ENCODE measurements around the gene ANKRD52. TPM values are rescaled to one million over a fixed set of nuclear protein-coding genes. Genes with fewer than 3 reads are reported as not detected.
"Not testable (repeated sequence)": the region's sequence is repeated elsewhere in the genome, so short reads cannot be mapped to it uniquely, and the experiment has no call there.

Gene ANKRD52
- total RNA-seq, 2 donors from 2014 or later: 46.7 to 50.7 TPM

DNA sequence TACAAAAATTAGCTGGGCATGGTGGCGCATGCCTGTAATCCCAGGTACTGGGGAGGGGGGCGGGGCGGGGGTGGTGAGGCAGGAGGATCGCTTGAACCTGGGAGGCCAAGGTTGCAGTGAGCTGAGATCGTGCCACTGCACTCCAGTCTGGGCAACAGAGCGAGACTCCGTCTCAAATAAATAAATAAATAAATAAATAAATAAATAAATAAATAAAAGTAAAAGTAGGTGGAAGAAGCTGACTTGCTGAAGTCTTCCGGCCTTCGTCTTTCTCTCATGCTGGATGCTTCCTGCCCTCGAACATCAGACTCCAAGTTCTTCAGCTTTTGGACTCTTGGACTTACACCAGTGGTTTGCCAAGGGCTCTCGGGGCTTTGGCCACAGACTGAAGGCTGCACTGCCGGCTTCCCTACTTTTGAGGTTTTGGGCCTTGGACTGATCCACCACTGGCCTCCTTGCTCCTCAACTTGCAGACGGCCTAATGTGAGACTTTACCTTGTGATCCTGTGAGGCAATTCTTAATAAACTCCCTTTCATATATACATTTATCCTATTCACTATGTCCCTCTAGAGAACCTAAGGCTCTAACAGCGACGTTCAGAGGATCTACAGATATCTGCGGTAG, 8.0 kb upstream of the ANKRD52 start:
- ATAC-seq (replicated peaks in 1 of 2); H3K36me3 Mint-ChIP-seq (ENCODE audit: insufficient read depth in 2 of 2); H3K9me3 Mint-ChIP-seq; H3K27me3 Mint-ChIP-seq (ENCODE audit: low read depth); DNase-seq: not testable (repeated sequence)
- Mint-ChIP-seq H3K4me1 (ENCODE audit: low read depth) (peaks cover 16% of the 10 kb centered on the region), H3K4me3 (peak overlapping the region; percentile 97 to 98), H3K27ac (peak overlapping the region; percentile 95)

DNA sequence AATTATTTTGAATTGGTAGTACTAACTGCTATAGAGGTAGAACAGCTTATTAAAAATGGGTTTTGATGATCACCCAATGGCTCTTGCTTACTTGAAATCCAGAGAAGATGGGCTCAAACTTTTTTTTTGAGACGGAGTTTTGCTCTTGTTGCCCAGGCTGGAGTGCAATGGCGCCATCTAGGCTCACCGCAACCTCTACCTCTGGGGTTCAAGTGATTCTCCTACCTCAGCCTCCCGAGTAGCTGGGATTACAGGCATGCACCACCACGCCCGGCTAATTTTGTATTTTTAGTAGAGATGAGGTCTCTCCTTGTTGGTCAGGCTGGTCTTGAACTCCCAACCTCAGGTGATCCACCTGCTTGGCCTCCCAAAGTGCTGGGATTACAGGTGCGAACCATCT, 4.8 kb upstream of the ANKRD52 start:
- not testable (repeated sequence) for H3K9me3 Mint-ChIP-seq; H3K27ac Mint-ChIP-seq; H3K4me3 Mint-ChIP-seq; ATAC-seq (replicated peaks in 1 of 2); H3K27me3 Mint-ChIP-seq (ENCODE audit: low read depth); H3K36me3 Mint-ChIP-seq (ENCODE audit: insufficient read depth in 2 of 2)
- DNase-seq: peak in 1 of 2 donors; percentile 14
- H3K4me1 Mint-ChIP-seq (ENCODE audit: low read depth): peaks cover 19% of the 10 kb centered on the region

DNA sequence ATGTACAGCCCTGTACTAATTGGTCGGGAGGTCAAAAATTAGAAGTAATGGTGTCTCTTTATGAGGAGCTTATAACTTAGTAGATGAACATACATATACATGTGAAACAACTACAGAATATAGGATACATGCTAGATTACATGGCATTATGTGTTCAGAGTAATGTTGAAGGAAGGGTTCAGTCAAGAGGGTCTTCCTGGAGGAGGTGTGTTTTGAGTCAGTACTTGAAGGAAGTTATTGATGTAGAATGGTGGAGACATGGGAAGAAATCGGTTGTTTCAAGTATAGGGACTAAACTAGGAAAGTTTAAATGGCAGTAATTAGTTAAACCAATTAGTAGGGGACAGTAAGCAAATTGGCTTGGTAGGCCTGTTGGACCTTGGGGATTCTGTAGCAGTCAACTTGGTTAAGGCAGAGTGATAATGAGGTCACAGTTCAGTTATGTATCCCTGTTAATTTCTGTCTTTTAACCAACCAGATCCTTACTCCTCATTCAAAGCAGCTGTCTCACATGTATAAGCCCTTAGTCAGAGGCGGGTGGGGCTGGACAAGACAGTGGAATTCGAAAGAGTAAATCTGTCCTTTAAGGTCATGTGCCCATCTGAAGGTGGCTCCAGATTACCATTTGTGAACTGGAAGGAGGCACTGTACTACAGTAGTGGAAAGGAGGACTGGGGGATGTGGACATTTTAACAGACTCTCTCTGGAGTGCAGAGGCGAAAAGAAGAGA, 3.5 kb upstream of the ANKRD52 start:
- DNase-seq (no peak), ATAC-seq (replicated peaks in 1 of 2) (no peak)
- Mint-ChIP-seq H3K9me3 (no peaks in the 10 kb centered on the region), H3K27me3 (ENCODE audit: low read depth) (no peaks in the 10 kb centered on the region), H3K4me3 (no peak overlapping the region), H3K27ac (no peak overlapping the region), H3K36me3 (ENCODE audit: insufficient read depth in 2 of 2) (no peaks in the 10 kb centered on the region), H3K4me1 (ENCODE audit: low read depth) (peaks cover 19% of the 10 kb centered on the region)

GRCh38 chr12:56260921-56261320, 2.7 kb upstream of the ANKRD52 start:
- no peaks in the 10 kb centered on the region for H3K9me3 Mint-ChIP-seq

GRCh38 chr12:56260380-56260779, 2.2 kb upstream of the ANKRD52 start:
- Mint-ChIP-seq H3K27me3 (ENCODE audit: low read depth) (no peaks in the 10 kb centered on the region), H3K4me1 (ENCODE audit: low read depth) (peaks cover 23% of the 10 kb centered on the region), H3K36me3 (ENCODE audit: insufficient read depth in 2 of 2) (peaks cover 0 to 3% of the 10 kb centered on the region in 2 donors), H3K4me3 (no peak overlapping the region), H3K9me3 (no peaks in the 10 kb centered on the region), H3K27ac (no peak overlapping the region)
- DNase-seq: no peak
- no peak for ATAC-seq (replicated peaks in 1 of 2)

More at GRCh38 chr12:56260921-56261320, 2.7 kb upstream of the ANKRD52 start:
- Mint-ChIP-seq H3K4me3 (no peak overlapping the region), H3K27ac (no peak overlapping the region), H3K36me3 (ENCODE audit: insufficient read depth in 2 of 2) (peaks cover 0 to 2% of the 10 kb centered on the region in 2 donors), H3K4me1 (ENCODE audit: low read depth) (peaks cover 21% of the 10 kb centered on the region), H3K27me3 (ENCODE audit: low read depth) (no peaks in the 10 kb centered on the region)
- DNase-seq (no peak), ATAC-seq (replicated peaks in 1 of 2) (no peak)

DNA sequence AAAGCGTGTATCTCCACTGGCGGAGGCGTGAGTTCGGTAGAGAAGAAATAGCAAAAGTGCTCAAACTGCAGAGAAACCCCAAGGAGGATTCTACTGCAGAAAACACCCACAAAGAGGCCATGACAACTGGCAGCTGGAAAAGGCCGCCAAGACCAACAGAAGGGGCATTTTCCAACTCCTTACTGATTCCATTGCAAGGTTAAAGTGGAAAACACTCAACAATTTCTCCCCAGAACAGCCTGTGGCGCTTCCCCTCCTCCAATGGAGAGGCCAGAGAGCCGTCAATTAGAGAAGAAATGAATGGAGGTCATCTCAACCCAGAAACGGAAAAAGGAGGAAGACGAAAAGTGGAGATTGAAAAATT, 618 bp upstream of the ANKRD52 start:
- no peak for DNase-seq
- Mint-ChIP-seq H3K4me3 (peak overlapping the region; percentile 92), H3K4me1 (ENCODE audit: low read depth) (peaks cover 27% of the 10 kb centered on the region), H3K27me3 (ENCODE audit: low read depth) (no peaks in the 10 kb centered on the region), H3K27ac (peak overlapping the region; percentile 47), H3K9me3 (no peaks in the 10 kb centered on the region), H3K36me3 (ENCODE audit: insufficient read depth in 2 of 2) (peaks cover 0 to 7% of the 10 kb centered on the region in 2 donors)
- no peak for ATAC-seq (replicated peaks in 1 of 2)

GRCh38 chr12:56257491-56258067, 605 bp downstream of the ANKRD52 start:
- ATAC-seq (replicated peaks in 1 of 2) (peak in 1 of 2 donors; percentile 28), DNase-seq (no peak)
- H3K4me1 Mint-ChIP-seq (ENCODE audit: low read depth): peaks cover 27% of the 10 kb centered on the region
- H3K27me3 Mint-ChIP-seq (ENCODE audit: low read depth): no peaks in the 10 kb centered on the region
- no peaks in the 10 kb centered on the region for H3K9me3 Mint-ChIP-seq
- H3K36me3 Mint-ChIP-seq (ENCODE audit: insufficient read depth in 2 of 2): peaks cover 0 to 11% of the 10 kb centered on the region in 2 donors
- H3K4me3 Mint-ChIP-seq: peak overlapping the region; percentile 81 to 90
- no peak overlapping the region for H3K27ac Mint-ChIP-seq

DNA sequence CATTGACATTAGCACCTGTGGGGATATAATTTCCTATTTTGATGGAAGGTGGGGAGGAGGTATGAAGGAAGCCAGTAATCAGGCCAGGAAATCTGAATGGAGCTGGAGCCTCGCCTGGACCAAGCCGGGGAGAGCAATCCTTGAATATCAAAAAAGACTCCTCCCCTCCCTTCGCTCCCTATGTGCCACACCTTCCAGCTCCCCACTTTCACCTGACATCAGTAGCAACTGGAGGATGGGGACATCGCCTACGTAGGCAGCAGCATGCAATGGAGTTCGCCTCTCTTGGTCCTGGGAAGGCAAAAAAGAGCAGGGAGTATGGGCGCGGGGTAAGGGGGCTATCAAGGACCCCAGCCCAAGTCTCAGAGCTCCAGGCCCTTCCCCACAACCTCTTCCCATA, 1.1 kb downstream of the ANKRD52 start:
- no peaks in the 10 kb centered on the region for H3K27me3 Mint-ChIP-seq (ENCODE audit: low read depth)
- peak overlapping the region; percentile 81 to 90 for H3K4me3 Mint-ChIP-seq
- H3K36me3 Mint-ChIP-seq (ENCODE audit: insufficient read depth in 2 of 2): peaks cover 0 to 15% of the 10 kb centered on the region in 2 donors
- ATAC-seq (replicated peaks in 1 of 2): no peak
- H3K9me3 Mint-ChIP-seq: no peaks in the 10 kb centered on the region
- peaks cover 27% of the 10 kb centered on the region for H3K4me1 Mint-ChIP-seq (ENCODE audit: low read depth)
- no peak for DNase-seq
- no peak overlapping the region for H3K27ac Mint-ChIP-seq

GRCh38 chr12:56256326-56256960, 1.7 kb downstream of the ANKRD52 start:
- Mint-ChIP-seq H3K4me1 (ENCODE audit: low read depth) (peaks cover 27% of the 10 kb centered on the region), H3K27ac (no peak overlapping the region), H3K4me3 (peak overlapping the region; percentile 81 to 90), H3K27me3 (ENCODE audit: low read depth) (no peaks in the 10 kb centered on the region), H3K9me3 (no peaks in the 10 kb centered on the region), H3K36me3 (ENCODE audit: insufficient read depth in 2 of 2) (peaks cover 0 to 19% of the 10 kb centered on the region in 2 donors)
- DNase-seq: no peak
- ATAC-seq (replicated peaks in 1 of 2): no peak

GRCh38 chr12:56255671-56256070, 2.5 kb downstream of the ANKRD52 start:
- peaks cover 27% of the 10 kb centered on the region for H3K4me1 Mint-ChIP-seq (ENCODE audit: low read depth)
- no peaks in the 10 kb centered on the region for H3K27me3 Mint-ChIP-seq (ENCODE audit: low read depth)
- peaks cover 0 to 19% of the 10 kb centered on the region in 2 donors for H3K36me3 Mint-ChIP-seq (ENCODE audit: insufficient read depth in 2 of 2)
- H3K27ac Mint-ChIP-seq: no peak overlapping the region
- DNase-seq: no peak
- no peaks in the 10 kb centered on the region for H3K9me3 Mint-ChIP-seq
- H3K4me3 Mint-ChIP-seq: no peak overlapping the region
- ATAC-seq (replicated peaks in 1 of 2): no peak

- no peak overlapping the region for H3K27ac Mint-ChIP-seq
- no peaks in the 10 kb centered on the region for H3K27me3 Mint-ChIP-seq (ENCODE audit: low read depth)
- H3K4me3 Mint-ChIP-seq: no peak overlapping the region
- peaks cover 0 to 21% of the 10 kb centered on the region in 2 donors for H3K36me3 Mint-ChIP-seq (ENCODE audit: insufficient read depth in 2 of 2)
- ATAC-seq (replicated peaks in 1 of 2) (no peak), DNase-seq (no peak)
- H3K9me3 Mint-ChIP-seq: no peaks in the 10 kb centered on the region
- peaks cover 22% of the 10 kb centered on the region for H3K4me1 Mint-ChIP-seq (ENCODE audit: low read depth)
Observed at GRCh38 chr12:56253091-56253490, 5.1 kb downstream of the ANKRD52 start.

DNA sequence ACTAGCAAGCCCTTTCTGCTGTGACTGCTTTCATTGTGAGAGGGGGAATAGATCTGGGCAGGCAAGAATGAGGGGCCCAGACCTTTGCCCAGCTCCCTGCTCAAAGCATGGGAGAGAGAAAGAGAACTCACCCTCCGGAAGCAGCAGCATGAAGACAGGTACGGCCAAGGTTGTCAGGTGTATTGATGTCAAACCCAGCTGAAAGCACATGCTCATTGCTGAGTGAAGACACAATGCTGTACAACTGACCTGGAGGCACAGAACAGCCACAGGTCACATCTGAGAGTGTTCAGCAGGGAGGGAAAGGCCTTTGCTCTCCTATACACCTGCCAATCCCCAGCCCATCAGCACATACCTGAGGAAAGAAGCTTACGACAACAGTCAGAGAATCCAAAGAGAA, 5.5 kb downstream of the ANKRD52 start:
- no peak overlapping the region for H3K4me3 Mint-ChIP-seq
- H3K27me3 Mint-ChIP-seq (ENCODE audit: low read depth): no peaks in the 10 kb centered on the region
- peaks cover 22% of the 10 kb centered on the region for H3K4me1 Mint-ChIP-seq (ENCODE audit: low read depth)
- H3K36me3 Mint-ChIP-seq (ENCODE audit: insufficient read depth in 2 of 2): peaks cover 0 to 21% of the 10 kb centered on the region in 2 donors
- no peaks in the 10 kb centered on the region for H3K9me3 Mint-ChIP-seq
- no peak for ATAC-seq (replicated peaks in 1 of 2)
- DNase-seq: no peak
- H3K27ac Mint-ChIP-seq: no peak overlapping the region

GRCh38 chr12:56248711-56249110, 9.5 kb downstream of the ANKRD52 start:
- H3K9me3 Mint-ChIP-seq: no peaks in the 10 kb centered on the region
- no peaks in the 10 kb centered on the region for H3K4me1 Mint-ChIP-seq (ENCODE audit: low read depth)
- no peak overlapping the region for H3K27ac Mint-ChIP-seq
- H3K36me3 Mint-ChIP-seq (ENCODE audit: insufficient read depth in 2 of 2): peaks cover 3 to 23% of the 10 kb centered on the region in 2 donors
- no peak overlapping the region for H3K4me3 Mint-ChIP-seq
- DNase-seq (no peak), ATAC-seq (replicated peaks in 1 of 2) (no peak)
- H3K27me3 Mint-ChIP-seq (ENCODE audit: low read depth): no peaks in the 10 kb centered on the region
